Esophagus muscularis mucosa (tissue), 4 donors: Measurements from ENCODE around the gene ATP2B2. TPM values are rescaled to one million over a fixed set of nuclear protein-coding genes. Genes with fewer than 3 reads are reported as not detected.
"Not testable (repeated sequence)": the region's sequence is repeated elsewhere in the genome, so short reads cannot be mapped to it uniquely, and the experiment has no call there.

Experiments
- DNase-seq: peaks from one replicate; pipeline ENCODE4 v3.0.0-alpha.2; 2017; ENCODE audit errors: extremely low spot score
- H3K27ac ChIP-seq, 4 donors: fragments of 200-600 bp; sonication (generic); replicated peaks in 1 of 4; 1 replicate in 3 of 4; 2 replicates in 1 of 4; pipeline ENCODE4 v1.5.1; 2016 to 2019; ENCODE audit warnings: mild to moderate bottlenecking in 1 of 4
- H3K27me3 ChIP-seq, 4 donors: fragments of 200-600 bp; sonication (generic); one replicate each; pipeline versions ENCODE4 v1.5.1 to v1.6.0; 2016 to 2019
- H3K36me3 ChIP-seq, 4 donors: fragments of 200-600 bp; sonication (generic); one replicate each; pipeline ENCODE4 v1.5.1; 2016 to 2019
- H3K4me1 ChIP-seq, 4 donors: fragments of 200-600 bp; sonication (generic); one replicate each; pipeline ENCODE4 v1.5.1; 2016 to 2019
- H3K4me3 ChIP-seq, 4 donors: fragments of 200-600 bp; sonication (generic); 1 replicate in 2 of 4; 2 replicates in 2 of 4; pipeline ENCODE4 v1.5.1; 2016 to 2019; ENCODE audit warnings: mild to moderate bottlenecking in 4 of 4, moderate library complexity in 1 of 4
- H3K9me3 ChIP-seq, 4 donors: fragments of 200-600 bp; sonication (generic); 1 replicate in 3 of 4; 2 replicates in 1 of 4; pipeline ENCODE4 v1.5.1; 2016 to 2019
- CTCF ChIP-seq, 3 experiments: fragments of 200-600 bp in 2 of 3; fragments of 450-650 bp in 1 of 3; sonication (generic) in 2 of 3; IDR thresholded peaks; one replicate each; pipeline ENCODE4 v1.5.1; 2017 to 2019; ENCODE audit warnings: antibody characterized with exemption in 3 of 3, mild to moderate bottlenecking in 2 of 3, moderate library complexity in 1 of 3
- EP300 ChIP-seq: sonication (generic); formaldehyde crosslinking; IDR thresholded peaks from one replicate; pipeline ENCODE4 v1.6.1; 2017; ENCODE audit warnings: antibody characterized with exemption
- POLR2A ChIP-seq: fragments of 450-650 bp; IDR thresholded peaks from one replicate; pipeline ENCODE4 v1.6.1; 2017; ENCODE audit warnings: antibody characterized with exemption, moderate library complexity, mild to moderate bottlenecking, low read depth
- POLR2AphosphoS5 ChIP-seq, 2 donors: sonication (generic); formaldehyde crosslinking; IDR thresholded peaks; one replicate each; pipeline ENCODE4 v1.6.1; 2017; ENCODE audit warnings: antibody characterized with exemption in 2 of 2
- WGBS: methylation state at CpG from one replicate; pipeline ENCODE4 v1.1.5; 2018; 5-methylcytosine and 5-hydroxymethylcytosine counted together
- intact Hi-C: fragments of 100-400 bp; cut with DNase I; formaldehyde crosslinking; loops from one replicate; pipeline ENCODE4 v1.15.1; 2023
- total RNA-seq, 4 donors: library from RNA; depleted of rRNA; stranded (reverse); fragments of >200 nt; gene quantifications; one replicate each; pipeline versions ENCODE4 v1.1.0 to v1.2.1, GENCODE V29; 2016

Gene ATP2B2
- total RNA-seq, 4 donors from 2014 or later: under 0.01 to 0.75 (median 0.39) TPM

- Histone ChIP-seq H3K4me1 (peaks cover 0 to 2% (median 0%) of the 10 kb centered on the region in 4 donors), H3K27me3 (peaks cover 0 to 33% (median 0%) of the 10 kb centered on the region in 4 donors), H3K27ac (no peak overlapping the region), H3K4me3 (no peak overlapping the region), H3K36me3 (no peaks in the 10 kb centered on the region), H3K9me3 (peaks cover 0 to 18% (median 3%) of the 10 kb centered on the region in 4 donors)
- TF ChIP-seq POLR2A (no peak), EP300 (no peak), CTCF (IDR thresholded peaks at IDR 0.05) (no peak), POLR2AphosphoS5 (IDR thresholded peaks at IDR 0.05) (no peak)
- intact Hi-C loops: no loop called here
- DNase-seq: peak; percentile 68
- WGBS: 58% methylated on average over 5 of the region's 5 CpGs
These were observed 40.8 kb upstream of the ATP2B2 start for GRCh38 chr3:10546181-10546624.

DNA sequence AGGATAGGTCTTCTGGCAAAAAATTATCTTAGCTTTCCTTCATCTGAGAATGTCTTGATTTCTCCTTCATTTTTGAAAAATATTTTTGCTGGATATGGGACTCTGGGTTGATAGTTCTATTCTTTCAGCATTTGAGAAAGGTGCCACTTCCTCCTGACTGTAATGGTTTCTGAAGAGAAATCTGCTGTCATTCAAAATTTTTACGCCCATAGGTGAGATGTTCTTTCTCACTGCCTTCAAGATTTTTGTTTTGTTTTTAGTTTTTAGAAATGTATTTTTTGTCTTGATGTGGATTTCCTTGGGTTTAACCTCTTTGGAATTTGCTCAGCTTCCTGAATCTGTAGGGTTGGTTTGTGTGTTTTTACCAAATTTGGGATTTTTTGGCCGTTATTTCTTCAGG lies 37.1 kb upstream of the ATP2B2 start:
- peaks cover 0 to 28% (median 7%) of the 10 kb centered on the region in 4 donors for H3K9me3 ChIP-seq
- no peak for DNase-seq
- WGBS: 76% methylated on average over 2 of the region's 2 CpGs
- TF ChIP-seq POLR2A: no peak
- H3K36me3 ChIP-seq: no peaks in the 10 kb centered on the region
- H3K4me3 ChIP-seq: no peak overlapping the region
- H3K27ac ChIP-seq: no peak overlapping the region
- H3K4me1 ChIP-seq: no peaks in the 10 kb centered on the region
- peaks cover 0 to 15% (median 0%) of the 10 kb centered on the region in 4 donors for H3K27me3 ChIP-seq
- intact Hi-C loops: no loop called here

GRCh38 chr3:10540347-10540746 lies 35.0 kb upstream of the ATP2B2 start:
- H3K4me3 ChIP-seq, DNase-seq, intact Hi-C loops, H3K27ac ChIP-seq, H3K36me3 ChIP-seq, H3K4me1 ChIP-seq, H3K27me3 ChIP-seq: not testable (repeated sequence)
- peaks cover 0 to 28% (median 7%) of the 10 kb centered on the region in 4 donors for H3K9me3 ChIP-seq
- WGBS: 89% methylated on average over 6 of the region's 6 CpGs

DNA sequence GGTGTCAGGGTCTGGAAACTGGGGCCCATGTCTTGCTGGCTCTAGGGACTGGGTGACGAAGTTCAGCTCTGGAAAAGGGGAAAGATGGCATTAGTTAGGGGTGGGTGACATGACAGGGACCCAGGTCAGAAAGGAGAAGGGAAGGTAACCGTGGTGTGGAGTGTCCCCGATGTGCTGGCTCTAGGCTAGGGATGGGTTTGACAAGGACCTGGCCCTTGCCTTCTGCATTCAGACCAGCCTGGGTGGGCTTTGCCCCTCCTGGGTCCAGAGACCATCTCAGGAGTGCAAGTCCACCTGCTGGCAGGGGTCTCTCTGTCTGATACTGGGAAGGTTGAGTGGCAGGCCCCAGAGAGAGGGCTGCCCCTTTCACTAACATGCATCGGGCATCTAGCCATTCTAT lies 28.7 kb upstream of the ATP2B2 start:
- Histone ChIP-seq H3K36me3 (no peaks in the 10 kb centered on the region), H3K9me3 (peaks cover 0 to 2% (median 0%) of the 10 kb centered on the region in 4 donors), H3K4me1 (no peaks in the 10 kb centered on the region), H3K4me3 (no peak overlapping the region), H3K27ac (no peak overlapping the region), H3K27me3 (peaks cover 0 to 5% (median 0%) of the 10 kb centered on the region in 4 donors)
- no peak for DNase-seq
- WGBS: 81% methylated on average over 4 of the region's 4 CpGs
- TF ChIP-seq POLR2A: no peak
- no peak for TF ChIP-seq EP300
- TF ChIP-seq POLR2AphosphoS5 (IDR thresholded peaks at IDR 0.05): no peak
- TF ChIP-seq CTCF (IDR thresholded peaks at IDR 0.05): no peak
- intact Hi-C loops: no loop called here

DNA sequence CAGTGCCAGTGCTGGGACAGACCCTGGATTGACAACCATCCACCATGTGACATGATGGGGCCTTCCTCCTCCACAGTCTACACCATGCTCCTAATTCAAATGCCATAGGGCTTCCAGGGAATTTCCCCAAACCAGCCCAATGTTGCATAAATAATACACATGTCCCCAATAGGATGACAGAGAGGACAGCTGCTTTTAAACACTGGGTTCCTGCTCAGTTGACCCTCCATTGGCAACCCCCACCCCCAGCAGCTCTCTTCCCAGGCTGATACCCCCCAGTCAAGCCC lies 28.3 kb upstream of the ATP2B2 start:
- Histone ChIP-seq H3K9me3 (no peaks in the 10 kb centered on the region), H3K4me3 (no peak overlapping the region), H3K36me3 (no peaks in the 10 kb centered on the region), H3K4me1 (no peaks in the 10 kb centered on the region), H3K27me3 (peaks cover 0 to 5% (median 0%) of the 10 kb centered on the region in 4 donors), H3K27ac (no peak overlapping the region)
- TF ChIP-seq CTCF (IDR thresholded peaks at IDR 0.05): no peak
- no peak for TF ChIP-seq POLR2A
- TF ChIP-seq POLR2AphosphoS5 (IDR thresholded peaks at IDR 0.05): no peak
- TF ChIP-seq EP300: no peak
- no peak for DNase-seq
- intact Hi-C loops: no loop called here

DNA sequence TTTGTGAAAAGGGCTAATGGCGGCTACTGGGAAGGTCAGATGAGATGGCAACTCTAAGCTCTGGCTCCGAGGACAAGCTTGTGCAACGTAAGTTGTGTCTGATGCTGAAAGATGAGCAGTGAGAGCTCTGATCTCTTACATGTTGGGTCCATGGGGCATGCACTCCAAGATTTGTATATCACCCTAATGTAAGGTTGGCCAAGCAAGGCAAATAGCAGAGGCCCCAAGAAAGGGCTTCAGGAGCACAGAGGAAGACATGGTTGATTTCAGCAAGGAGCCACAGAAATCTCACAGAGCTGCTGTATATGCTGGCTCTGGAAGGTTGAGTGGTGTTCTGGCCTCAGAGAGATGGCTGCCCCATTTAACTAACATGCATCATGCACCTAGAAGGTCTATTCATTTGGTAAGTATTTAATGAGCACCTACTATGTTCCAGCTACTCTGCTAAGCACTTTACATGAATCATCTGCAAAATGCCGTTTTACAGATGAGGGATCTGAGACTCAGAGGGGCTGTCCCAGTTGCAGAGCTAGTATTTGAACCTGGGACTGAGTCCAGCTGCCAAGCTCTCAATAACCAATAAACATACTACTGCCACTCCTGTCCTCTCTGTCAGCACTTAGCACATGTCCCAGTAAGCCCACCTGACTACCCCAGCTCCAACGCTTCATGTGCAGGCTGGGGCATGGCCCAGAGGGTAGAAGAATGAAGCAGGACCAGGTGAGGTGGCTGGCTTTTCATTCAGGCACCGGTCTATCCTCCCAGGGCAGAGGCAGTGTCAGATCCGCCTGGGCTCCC lies 27.8 kb upstream of the ATP2B2 start:
- intact Hi-C loops: no loop called here

More for the DNA sequence above, 27.8 kb upstream of the ATP2B2 start:
- Histone ChIP-seq H3K27me3 (peaks cover 0 to 6% (median 0%) of the 10 kb centered on the region in 4 donors), H3K36me3 (no peaks in the 10 kb centered on the region), H3K27ac (no peak overlapping the region), H3K9me3 (no peaks in the 10 kb centered on the region), H3K4me1 (no peaks in the 10 kb centered on the region), H3K4me3 (no peak overlapping the region)
- no peak for DNase-seq
- TF ChIP-seq CTCF (IDR thresholded peaks at IDR 0.05) (no peak), EP300 (no peak), POLR2A (no peak), POLR2AphosphoS5 (IDR thresholded peaks at IDR 0.05) (no peak)
- WGBS: 82% methylated on average over 5 of the region's 7 CpGs
